IMR-90 (cell line): ENCODE measurements around the gene ZNF407. TPM values are rescaled to one million over a fixed set of nuclear protein-coding genes. Genes with fewer than 3 reads are reported as not detected.

ENCODE experiments used
- ATAC-seq: fragments of 200-7000 bp; cut with Tn5 transposase; 2 replicates; pipeline ENCODE4 v1.9.1; 2020; ENCODE audit warnings: low read depth, mild to moderate bottlenecking, moderate library complexity
- BruUV-seq: library from RNA; stranded (reverse); fragments of 400-500 nt; replicated peaks from 2 replicates; lab custom pipeline; 2021; lab: Mats Ljungman, UMichigan
- CTCF ChIA-PET: fragments of 300-600 bp; formaldehyde crosslinking; extraction: SDS; loops from one replicate; lab custom pipeline; 2021; ENCODE audit warnings: antibody characterized with exemption; lab: Yijun Ruan, JAX
- POLR2A ChIA-PET: fragments of 300-600 bp; sonication (Branson Sonifier 250); formaldehyde crosslinking; loops from one replicate; lab custom pipeline; 2022; ENCODE audit warnings: antibody characterized with exemption; ENCODE audit not compliant: unreplicated experiment; lab: Charles Lee
- DNase-seq: peaks from one replicate; pipeline ENCODE4 v3.0.0; 2013
- H2AFZ ChIP-seq: replicated peaks from 2 replicates; pipeline ENCODE3; 2013; ENCODE audit warnings: low read length, mild to moderate bottlenecking; ENCODE audit not compliant: poor library complexity
- H2AK5ac ChIP-seq: 2 replicates; pipeline ENCODE4 v1.6.1; 2013; ENCODE audit warnings: low read depth, low read length, inconsistent platforms
- H2AK9ac ChIP-seq: replicated peaks from 2 replicates; pipeline ENCODE3; 2013; ENCODE audit warnings: mild to moderate bottlenecking, low read depth, low read length, moderate library complexity; ENCODE audit not compliant: poor library complexity
- H2BK120ac ChIP-seq: 2 replicates; pipeline ENCODE4 v1.6.1; 2013; ENCODE audit warnings: low read depth, low read length, inconsistent platforms
- H2BK15ac ChIP-seq: 3 replicates; pipeline ENCODE4 v1.6.1; 2013; ENCODE audit warnings: low read depth, low read length, inconsistent platforms
- H2BK20ac ChIP-seq: 2 replicates; pipeline ENCODE4 v1.6.1; 2013; ENCODE audit warnings: low read depth, mild to moderate bottlenecking, inconsistent platforms, low read length, moderate library complexity
- H2BK5ac ChIP-seq: 2 replicates; pipeline ENCODE4 v1.6.1; 2013; ENCODE audit warnings: mild to moderate bottlenecking, low read depth, low read length, inconsistent platforms; ENCODE audit not compliant: poor library complexity, severe bottlenecking
- H3K14ac ChIP-seq: replicated peaks from 2 replicates; pipeline ENCODE4 v1.6.1; 2013; ENCODE audit warnings: low read depth, low read length, inconsistent platforms
- H3K18ac ChIP-seq: 2 replicates; pipeline ENCODE4 v1.6.1; 2013; ENCODE audit warnings: low read depth, low read length, control low read depth
- H3K23ac ChIP-seq: 2 replicates; pipeline ENCODE4 v1.6.1; 2013; ENCODE audit warnings: low read depth, low read length, inconsistent platforms
- H3K27ac ChIP-seq: 2 replicates; pipeline ENCODE4 v1.5.1; 2013; ENCODE audit warnings: mild to moderate bottlenecking, control low read depth, low read length; ENCODE audit not compliant: insufficient read depth
- H3K27me3 ChIP-seq: 2 replicates; pipeline ENCODE4 v1.6.1; 2013; ENCODE audit warnings: low read length; ENCODE audit not compliant: control insufficient read depth, insufficient read depth
- H3K36me3 ChIP-seq: 2 replicates; pipeline ENCODE4 v1.6.1; 2013; ENCODE audit warnings: low read length, mixed read lengths; ENCODE audit not compliant: control insufficient read depth, insufficient read depth
- H3K4ac ChIP-seq: 2 replicates; pipeline ENCODE4 v1.6.1; 2013; ENCODE audit warnings: low read depth, low read length, inconsistent platforms
- H3K4me1 ChIP-seq: 2 replicates; pipeline ENCODE4 v1.6.1; 2013; ENCODE audit warnings: low read length, mixed read lengths; ENCODE audit not compliant: control insufficient read depth, insufficient read depth
- H3K4me2 ChIP-seq: 2 replicates; pipeline ENCODE4 v1.6.1; 2013; ENCODE audit warnings: low read depth, mild to moderate bottlenecking, control low read depth, low read length, moderate library complexity
- H3K4me3 ChIP-seq: 2 replicates; pipeline ENCODE4 v1.5.1; 2013; ENCODE audit warnings: low read depth, mild to moderate bottlenecking, control low read depth, low read length, moderate library complexity; ENCODE audit not compliant: insufficient read depth
- H3K56ac ChIP-seq: 2 replicates; pipeline ENCODE4 v1.6.1; 2013; ENCODE audit warnings: low read length, inconsistent platforms; ENCODE audit not compliant: insufficient read depth; ENCODE audit errors: extremely low read depth
- H3K79me1 ChIP-seq, 2 experiments: 2 replicates each; pipeline ENCODE4 v1.6.1; 2013; ENCODE audit warnings: low read length in 2 of 2, inconsistent platforms in 1 of 2, low read depth in 1 of 2
- H3K9ac ChIP-seq: 2 replicates; pipeline ENCODE4 v1.6.1; 2013; ENCODE audit warnings: low read depth, low read length, control low read depth
- H3K9me1 ChIP-seq: 2 replicates; pipeline ENCODE4 v1.6.1; 2013; ENCODE audit warnings: low read length, inconsistent platforms; ENCODE audit not compliant: insufficient read depth
- H3K9me3 ChIP-seq: 2 replicates; pipeline ENCODE4 v1.6.1; 2013; ENCODE audit warnings: low read length; ENCODE audit not compliant: control insufficient read depth, insufficient read depth
- H4K20me1 ChIP-seq: 2 replicates; pipeline ENCODE4 v1.6.1; 2013; ENCODE audit warnings: low read length, inconsistent platforms; ENCODE audit not compliant: insufficient read depth
- H4K5ac ChIP-seq: 2 replicates; pipeline ENCODE4 v1.6.1; 2013; ENCODE audit warnings: mild to moderate bottlenecking, low read depth, low read length, control low read depth
- H4K8ac ChIP-seq, 2 experiments: 2 replicates each; pipeline ENCODE4 v1.6.1; 2013; ENCODE audit warnings: low read depth in 2 of 2, low read length in 2 of 2, control low read depth in 1 of 2, inconsistent platforms in 1 of 2
- H4K91ac ChIP-seq: 2 replicates; pipeline ENCODE4 v1.6.1; 2013; ENCODE audit warnings: low read depth, low read length, inconsistent platforms; ENCODE audit not compliant: insufficient read depth
- BHLHE40 ChIP-seq: fragments of 150-350 bp; IDR thresholded peaks from 2 replicates; pipeline ENCODE4 v1.6.1; 2016; ENCODE audit warnings: mild to moderate bottlenecking, low read depth, low read length
- CEBPB ChIP-seq: IDR thresholded peaks from 2 replicates; pipeline ENCODE4 v1.6.1; 2012; ENCODE audit warnings: low read depth, low read length, improper control_type of control experiment
- CHD1 ChIP-seq: IDR thresholded peaks from 2 replicates; pipeline ENCODE4 v1.6.1; 2012; ENCODE audit warnings: low read depth, low read length, improper control_type of control experiment
- CTCF ChIP-seq: conservative IDR thresholded peaks from 2 replicates; pipeline ENCODE4 v1.5.1; 2012; ENCODE audit warnings: mild to moderate bottlenecking, low read depth, low read length, improper control_type of control experiment
- ELK1 ChIP-seq: fragments of 150-350 bp; IDR thresholded peaks from 2 replicates; pipeline ENCODE4 v1.6.1; 2016; ENCODE audit warnings: low read depth, mild to moderate bottlenecking, low read length, moderate library complexity, borderline replicate concordance
- FOS ChIP-seq: fragments of 150-350 bp; IDR thresholded peaks from 2 replicates; pipeline ENCODE4 v1.6.1; 2016; ENCODE audit warnings: low read depth, low read length
- MAFK ChIP-seq: IDR thresholded peaks from 2 replicates; pipeline ENCODE4 v1.6.1; 2012; ENCODE audit warnings: low read depth, low read length, improper control_type of control experiment
- MAZ ChIP-seq: IDR thresholded peaks from 2 replicates; pipeline ENCODE4 v1.6.1; 2012; ENCODE audit warnings: low read depth, mild to moderate bottlenecking, low read length, improper control_type of control experiment, moderate library complexity, borderline replicate concordance
- MXI1 ChIP-seq: IDR thresholded peaks from 2 replicates; pipeline ENCODE4 v1.6.1; 2012; ENCODE audit warnings: low read depth, mild to moderate bottlenecking, low read length, moderate library complexity, borderline replicate concordance
- NFE2L2 ChIP-seq: fragments of 150-350 bp; IDR thresholded peaks from 2 replicates; pipeline ENCODE4 v1.6.1; 2016; ENCODE audit warnings: low read depth, mild to moderate bottlenecking, low read length
- POLR2A ChIP-seq: IDR thresholded peaks from 2 replicates; pipeline ENCODE4 v1.6.1; 2012; ENCODE audit warnings: mild to moderate bottlenecking, low read depth, low read length
- RAD21 ChIP-seq: IDR thresholded peaks from 2 replicates; pipeline ENCODE4 v1.6.1; 2012; ENCODE audit warnings: low read length, improper control_type of control experiment
- RCOR1 ChIP-seq: IDR thresholded peaks from 2 replicates; pipeline ENCODE4 v1.6.1; 2012; ENCODE audit warnings: mild to moderate bottlenecking, low read length, improper control_type of control experiment; ENCODE audit not compliant: insufficient replicate concordance
- RFX5 ChIP-seq: IDR thresholded peaks from 2 replicates; pipeline ENCODE4 v1.8.0; 2012; ENCODE audit warnings: low read depth, mild to moderate bottlenecking, low read length, moderate library complexity
- SMC3 ChIP-seq: fragments of 150-350 bp; IDR thresholded peaks from 2 replicates; pipeline ENCODE4 v1.6.1; 2016; ENCODE audit warnings: low read depth, mild to moderate bottlenecking, antibody characterized with exemption, low read length, moderate library complexity
- WGBS, 2 experiments: methylation state at CpG; one replicate each; pipeline versions ENCODE4 v1.1.5 to v1.1.7; 2013; ENCODE audit warnings: missing lambda C conversion rate in 2 of 2; ENCODE audit not compliant: insufficient read length in 1 of 2; ENCODE audit errors: extremely low coverage in 2 of 2; 5-methylcytosine and 5-hydroxymethylcytosine counted together
- dilution Hi-C: fragments of 300-500 bp; cut with HindIII; formaldehyde crosslinking; loops from one replicate; pipeline ENCODE4 v1.14.3; 2018; ENCODE audit warnings: low sequenced_read_pairs; ENCODE audit not compliant: unreplicated experiment
- in situ Hi-C: fragments of 300-500 bp; cut with MboI; formaldehyde crosslinking; loops from 3 replicates; pipeline ENCODE4 v1.14.3; 2019; ENCODE audit warnings: low sequenced_read_pairs, inconsistent platforms, mixed read lengths
- intact Hi-C: fragments of 100-400 bp; cut with micrococcal nuclease; formaldehyde crosslinking; loops from 2 replicates; pipeline ENCODE4 v1.10.0; 2022
- polyA plus RNA-seq, 3 experiments: library from polyadenylated mRNA; depleted of rRNA; stranded (reverse); fragments of >200 nt; gene quantifications; 2 replicates each; pipeline ENCODE4 v1.2.3, GENCODE V29; 2012; ENCODE audit warnings: low replicate concordance in 1 of 3
- total RNA-seq: library from RNA; depleted of rRNA; stranded (reverse); fragments of >200 nt; gene quantifications from 2 replicates; pipeline ENCODE4 v1.2.3, GENCODE V29; 2012

ZNF407 gene
- total and polyA plus RNA-seq, 2 of the 4 experiments (the other 2 are of a cell fraction): 3.1 to 20.1 TPM

- Histone ChIP-seq H3K56ac (no peak overlapping the region), H3K79me1 (peaks cover 7 to 24% of the 10 kb centered on the region in 2 experiments; a peak in 3 of 4 replicates), H3K4me1 (peaks cover 9% of the 10 kb centered on the region), H4K5ac (no peak overlapping the region), H3K36me3 (no peaks in the 10 kb centered on the region), H3K27ac (no peak overlapping the region), H3K23ac (no peak overlapping the region), H4K8ac (peak overlapping the region in 1 of 2 experiments; percentile 18; a peak in 1 of 4 replicates), H3K4ac (0 out of 2 replicates have a peak overlapping the region, but pooled peaks have one; percentile 26), H4K20me1 (no peaks in the 10 kb centered on the region), H3K14ac (peak overlapping the region; percentile 75; the same call in 1 of the 2 replicates), H3K9ac (no peak overlapping the region), H2BK15ac (0 out of 3 replicates have a peak overlapping the region, but pooled peaks have one; percentile 28), H2AFZ (no peak overlapping the region), H2AK9ac (no peak overlapping the region), H3K27me3 (no peaks in the 10 kb centered on the region), H3K9me1 (peaks cover 13% of the 10 kb centered on the region), H2BK5ac (no peak overlapping the region), H3K4me3 (no peak overlapping the region), H4K91ac (no peak overlapping the region), H2AK5ac (peak overlapping the region; percentile 81), H3K4me2 (no peak overlapping the region), H3K18ac (no peak overlapping the region), H3K9me3 (no peaks in the 10 kb centered on the region), H2BK120ac (0 out of 2 replicates have a peak overlapping the region, but pooled peaks have one; percentile 26), H2BK20ac (no peak overlapping the region)
- ATAC-seq: no peak
- in situ Hi-C loops: no loop called here
- dilution Hi-C loops: no loop called here
- intact Hi-C loops: no loop called here
- WGBS, 2 experiments: 90% methylated on average over 2 of the region's 6 CpGs; no CpG with 5 or more reads in 1 of the 2 experiments
- CTCF ChIA-PET: interaction anchor here (1.3 kb wide), 1 partner anchor 10 kb away, joined by 3 read pairs; no protein-coding TSS in a partner anchor
- DNase-seq: peak; percentile 13
- no TSS peak for BruUV-seq
- POLR2A ChIA-PET: no interaction called here
- TF ChIP-seq FOS (no peak), RAD21 (no peak), CTCF (no peak), CEBPB (no peak), RCOR1 (no peak), SMC3 (no peak), ELK1 (no peak), POLR2A (no peak), RFX5 (no peak), NFE2L2 (no peak), MAFK (no peak), CHD1 (no peak), MXI1 (no peak), MAZ (no peak), BHLHE40 (no peak)
Measured at GRCh38 chr18:74778191-74778847, 180.6 kb downstream of the ZNF407 start.
